Measurements from ENCODE around the gene ELMOD3. TPM values are rescaled to one million over a fixed set of nuclear protein-coding genes. Genes with fewer than 3 reads are reported as not detected.

The ELMOD3 gene
- polyA plus RNA-seq, 1 donor: 29.0 TPM

- H3K9me3 ChIP-seq (ENCODE audit: control insufficient read depth, low read depth, low read length): no peaks in the 10 kb centered on the region
- H3K4me1 ChIP-seq (ENCODE audit: control insufficient read depth, insufficient read depth, low read length): peaks cover 19% of the 10 kb centered on the region
- no peak overlapping the region for H3K27ac ChIP-seq (ENCODE audit: low read length)
- no peaks in the 10 kb centered on the region for H3K27me3 ChIP-seq (ENCODE audit: control insufficient read depth, insufficient read depth, low read length)
- H3K36me3 ChIP-seq (ENCODE audit: control insufficient read depth, insufficient read depth, low read length): no peaks in the 10 kb centered on the region
- no peak for DNase-seq
- no CpG with 5 or more reads among the region's 3 CpGs for WGBS (ENCODE audit: insufficient coverage, low lambda C conversion rate)
- no peak overlapping the region for H3K4me3 ChIP-seq (ENCODE audit: low read length)
These were observed 71.0 kb downstream of the ELMOD3 start for GRCh38 chr2:85425588-85425987.

- Histone ChIP-seq H3K4me3 (ENCODE audit: low read length) (no peak overlapping the region), H3K27ac (ENCODE audit: low read length) (no peak overlapping the region), H3K36me3 (ENCODE audit: control insufficient read depth, insufficient read depth, low read length) (no peaks in the 10 kb centered on the region), H3K27me3 (ENCODE audit: control insufficient read depth, insufficient read depth, low read length) (no peaks in the 10 kb centered on the region), H3K4me1 (ENCODE audit: control insufficient read depth, insufficient read depth, low read length) (peaks cover 5% of the 10 kb centered on the region), H3K9me3 (ENCODE audit: control insufficient read depth, low read depth, low read length) (no peaks in the 10 kb centered on the region)
- no CpG with 5 or more reads among the region's 3 CpGs for WGBS (ENCODE audit: insufficient coverage, low lambda C conversion rate)
- DNase-seq: no peak
These were observed 72.8 kb downstream of the ELMOD3 start for GRCh38 chr2:85427300-85427835.

- Histone ChIP-seq H3K4me3 (ENCODE audit: low read length) (no peak overlapping the region), H3K9me3 (ENCODE audit: control insufficient read depth, low read depth, low read length) (no peaks in the 10 kb centered on the region), H3K27ac (ENCODE audit: low read length) (no peak overlapping the region), H3K27me3 (ENCODE audit: control insufficient read depth, insufficient read depth, low read length) (no peaks in the 10 kb centered on the region), H3K36me3 (ENCODE audit: control insufficient read depth, insufficient read depth, low read length) (no peaks in the 10 kb centered on the region), H3K4me1 (ENCODE audit: control insufficient read depth, insufficient read depth, low read length) (peaks cover 7% of the 10 kb centered on the region)
- 88% methylated on average over 4 of the region's 7 CpGs for WGBS (ENCODE audit: insufficient coverage, low lambda C conversion rate)
- no peak for DNase-seq
These were observed 73.8 kb downstream of the ELMOD3 start for GRCh38 chr2:85428343-85428881.

- Histone ChIP-seq H3K4me3 (ENCODE audit: low read length) (no peak overlapping the region), H3K27me3 (ENCODE audit: control insufficient read depth, insufficient read depth, low read length) (no peaks in the 10 kb centered on the region), H3K27ac (ENCODE audit: low read length) (no peak overlapping the region), H3K4me1 (ENCODE audit: control insufficient read depth, insufficient read depth, low read length) (peaks cover 16% of the 10 kb centered on the region), H3K9me3 (ENCODE audit: control insufficient read depth, low read depth, low read length) (no peaks in the 10 kb centered on the region), H3K36me3 (ENCODE audit: control insufficient read depth, insufficient read depth, low read length) (no peaks in the 10 kb centered on the region)
- DNase-seq: no peak
- WGBS (ENCODE audit: insufficient coverage, low lambda C conversion rate): no CpG with 5 or more reads among the region's 12 CpGs
These were observed 74.8 kb downstream of the ELMOD3 start for GRCh38 chr2:85429213-85429923.

- H3K4me1 ChIP-seq (ENCODE audit: control insufficient read depth, insufficient read depth, low read length): peaks cover 16% of the 10 kb centered on the region
- no peak overlapping the region for H3K27ac ChIP-seq (ENCODE audit: low read length)
- no peak for DNase-seq
- H3K9me3 ChIP-seq (ENCODE audit: control insufficient read depth, low read depth, low read length): no peaks in the 10 kb centered on the region
- no CpG with 5 or more reads among the region's 2 CpGs for WGBS (ENCODE audit: insufficient coverage, low lambda C conversion rate)
- H3K4me3 ChIP-seq (ENCODE audit: low read length): no peak overlapping the region
- no peaks in the 10 kb centered on the region for H3K36me3 ChIP-seq (ENCODE audit: control insufficient read depth, insufficient read depth, low read length)
- H3K27me3 ChIP-seq (ENCODE audit: control insufficient read depth, insufficient read depth, low read length): no peaks in the 10 kb centered on the region
These were observed 75.3 kb downstream of the ELMOD3 start for GRCh38 chr2:85429924-85430289.

GRCh38 chr2:85430752-85431569 lies 76.4 kb downstream of the ELMOD3 start:
- H3K36me3 ChIP-seq (ENCODE audit: control insufficient read depth, insufficient read depth, low read length): no peaks in the 10 kb centered on the region
- H3K27ac ChIP-seq (ENCODE audit: low read length): no peak overlapping the region
- peak in 1 of 2 donors; percentile 36 for DNase-seq
- no CpG with 5 or more reads among the region's 16 CpGs for WGBS (ENCODE audit: insufficient coverage, low lambda C conversion rate)
- H3K4me1 ChIP-seq (ENCODE audit: control insufficient read depth, insufficient read depth, low read length): peaks cover 22% of the 10 kb centered on the region
- H3K27me3 ChIP-seq (ENCODE audit: control insufficient read depth, insufficient read depth, low read length): no peaks in the 10 kb centered on the region
- H3K9me3 ChIP-seq (ENCODE audit: control insufficient read depth, low read depth, low read length): no peaks in the 10 kb centered on the region
- no peak overlapping the region for H3K4me3 ChIP-seq (ENCODE audit: low read length)

GRCh38 chr2:85431570-85432205 lies 77.1 kb downstream of the ELMOD3 start:
- Histone ChIP-seq H3K27ac (ENCODE audit: low read length) (no peak overlapping the region), H3K4me1 (ENCODE audit: control insufficient read depth, insufficient read depth, low read length) (peaks cover 25% of the 10 kb centered on the region), H3K36me3 (ENCODE audit: control insufficient read depth, insufficient read depth, low read length) (no peaks in the 10 kb centered on the region), H3K9me3 (ENCODE audit: control insufficient read depth, low read depth, low read length) (no peaks in the 10 kb centered on the region), H3K27me3 (ENCODE audit: control insufficient read depth, insufficient read depth, low read length) (no peaks in the 10 kb centered on the region), H3K4me3 (ENCODE audit: low read length) (no peak overlapping the region)
- 100% methylated on average over 1 of the region's 10 CpGs for WGBS (ENCODE audit: insufficient coverage, low lambda C conversion rate)
- DNase-seq: no peak

GRCh38 chr2:85433511-85434089 lies 79.0 kb downstream of the ELMOD3 start:
- no peaks in the 10 kb centered on the region for H3K27me3 ChIP-seq (ENCODE audit: control insufficient read depth, insufficient read depth, low read length)
- no peak overlapping the region for H3K4me3 ChIP-seq (ENCODE audit: low read length)
- DNase-seq: peak in 1 of 2 donors; percentile 69
- WGBS (ENCODE audit: insufficient coverage, low lambda C conversion rate): no CpG with 5 or more reads among the region's 6 CpGs
- no peaks in the 10 kb centered on the region for H3K36me3 ChIP-seq (ENCODE audit: control insufficient read depth, insufficient read depth, low read length)
- peak overlapping the region; percentile 23 for H3K27ac ChIP-seq (ENCODE audit: low read length)
- peaks cover 34% of the 10 kb centered on the region for H3K4me1 ChIP-seq (ENCODE audit: control insufficient read depth, insufficient read depth, low read length)
- no peaks in the 10 kb centered on the region for H3K9me3 ChIP-seq (ENCODE audit: control insufficient read depth, low read depth, low read length)

- WGBS (ENCODE audit: insufficient coverage, low lambda C conversion rate): no CpG with 5 or more reads among the region's 8 CpGs
- no peak for DNase-seq
- Histone ChIP-seq H3K27ac (ENCODE audit: low read length) (no peak overlapping the region), H3K4me3 (ENCODE audit: low read length) (no peak overlapping the region), H3K4me1 (ENCODE audit: control insufficient read depth, insufficient read depth, low read length) (peaks cover 42% of the 10 kb centered on the region), H3K36me3 (ENCODE audit: control insufficient read depth, insufficient read depth, low read length) (no peaks in the 10 kb centered on the region), H3K27me3 (ENCODE audit: control insufficient read depth, insufficient read depth, low read length) (no peaks in the 10 kb centered on the region), H3K9me3 (ENCODE audit: control insufficient read depth, low read depth, low read length) (no peaks in the 10 kb centered on the region)
These were observed 80.1 kb downstream of the ELMOD3 start for GRCh38 chr2:85434696-85435095.
